Effector memory CD8-positive, alpha-beta T cell (primary cell): Measurements from ENCODE around the gene OTUB1.

ENCODE experiments used
- ATAC-seq: fragments of 150-1000 bp; cut with Tn5 transposase; replicated peaks from 2 replicates; pipeline ENCODE4 v1.10.0; 2021; ENCODE audit warnings: mild to moderate bottlenecking, moderate library complexity
- DNase-seq, 3 experiments: peaks; one replicate each; pipeline ENCODE4 v3.0.0; 2021
- H3K27ac Mint-ChIP-seq, 2 donors: one replicate each; pipeline ENCODE4 v1.8.0; 2022; ENCODE audit warnings: mild to moderate bottlenecking in 2 of 2, mixed read lengths in 2 of 2, moderate library complexity in 2 of 2
- H3K27me3 Mint-ChIP-seq, 2 donors: one replicate each; pipeline ENCODE4 v1.8.0; 2022; ENCODE audit warnings: mixed read lengths in 2 of 2
- H3K36me3 Mint-ChIP-seq: one replicate; pipeline ENCODE4 v1.8.0; 2022; ENCODE audit warnings: mild to moderate bottlenecking, moderate library complexity, mixed read lengths; ENCODE audit not compliant: insufficient read depth
- H3K4me1 Mint-ChIP-seq, 2 donors: one replicate each; pipeline ENCODE4 v1.8.0; 2022; ENCODE audit warnings: low read depth in 2 of 2, mixed read lengths in 2 of 2
- H3K4me3 Mint-ChIP-seq, 2 donors: one replicate each; pipeline ENCODE4 v1.8.0; 2022; ENCODE audit warnings: mild to moderate bottlenecking in 2 of 2, mixed read lengths in 2 of 2, moderate library complexity in 2 of 2
- H3K9me3 Mint-ChIP-seq, 2 donors: one replicate each; pipeline ENCODE4 v1.8.0; 2022; ENCODE audit warnings: mixed read lengths in 2 of 2

OTUB1 gene

DNA sequence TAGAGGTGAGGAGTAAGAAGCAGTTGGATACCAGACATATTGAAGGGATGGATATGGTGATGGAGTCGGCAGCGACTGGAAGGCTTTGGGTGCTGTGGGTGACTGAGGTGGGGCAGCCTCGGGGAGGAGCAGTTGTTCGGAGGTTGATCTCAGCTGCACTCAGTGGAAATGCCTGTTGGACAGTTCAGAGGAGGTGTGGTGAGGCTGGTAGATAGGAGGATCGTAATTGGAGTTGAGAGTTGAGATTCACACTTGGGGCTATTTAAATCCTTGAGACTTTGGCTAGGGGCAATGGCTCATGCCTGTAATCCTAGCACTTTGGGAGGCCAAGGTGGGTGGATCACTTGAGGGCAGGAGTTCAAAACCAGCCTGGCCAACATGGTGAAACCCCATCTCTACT is 6.9 kb downstream of the OTUB1 start:
- DNase-seq (no peak), ATAC-seq (no peak)
- H3K27me3 Mint-ChIP-seq, result no peaks in the 10 kb centered on the region
- peak overlapping the region in 1 of 2 donors; percentile 75 for H3K27ac Mint-ChIP-seq
- no peak overlapping the region for H3K4me3 Mint-ChIP-seq
- H3K4me1 Mint-ChIP-seq, result peaks cover 21 to 30% of the 10 kb centered on the region in 2 donors
- no peaks in the 10 kb centered on the region for H3K9me3 Mint-ChIP-seq
- H3K36me3 Mint-ChIP-seq, result peaks cover 67% of the 10 kb centered on the region

DNA sequence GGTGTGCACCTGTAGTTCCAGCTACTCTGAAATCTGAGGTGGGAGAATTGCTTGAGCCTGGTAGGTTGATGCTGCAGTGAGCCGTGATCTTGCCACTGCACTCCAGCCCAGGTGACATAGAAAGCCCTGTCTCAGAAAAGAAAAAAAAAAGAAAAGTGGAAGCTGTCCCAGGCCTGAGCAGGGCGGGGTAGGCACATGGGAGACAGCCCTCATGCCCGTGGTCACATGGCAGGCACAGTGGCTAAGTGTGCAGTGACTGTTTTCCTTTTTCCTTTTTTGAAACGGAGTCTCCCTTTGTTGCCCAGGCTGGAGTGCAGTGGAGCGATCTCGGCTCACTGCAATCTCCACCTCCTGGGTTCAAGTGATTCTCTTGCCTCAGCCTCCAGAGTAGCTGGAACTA is 7.8 kb downstream of the OTUB1 start:
- H3K4me1 Mint-ChIP-seq, result peaks cover 21 to 28% of the 10 kb centered on the region in 2 donors
- H3K9me3 Mint-ChIP-seq, result no peaks in the 10 kb centered on the region
- H3K4me3 Mint-ChIP-seq, result no peak overlapping the region
- H3K27me3 Mint-ChIP-seq, result no peaks in the 10 kb centered on the region
- peaks cover 66% of the 10 kb centered on the region for H3K36me3 Mint-ChIP-seq
- ATAC-seq (no peak), DNase-seq (no peak)
- H3K27ac Mint-ChIP-seq, result peak overlapping the region in 1 of 2 donors; percentile 75

DNA sequence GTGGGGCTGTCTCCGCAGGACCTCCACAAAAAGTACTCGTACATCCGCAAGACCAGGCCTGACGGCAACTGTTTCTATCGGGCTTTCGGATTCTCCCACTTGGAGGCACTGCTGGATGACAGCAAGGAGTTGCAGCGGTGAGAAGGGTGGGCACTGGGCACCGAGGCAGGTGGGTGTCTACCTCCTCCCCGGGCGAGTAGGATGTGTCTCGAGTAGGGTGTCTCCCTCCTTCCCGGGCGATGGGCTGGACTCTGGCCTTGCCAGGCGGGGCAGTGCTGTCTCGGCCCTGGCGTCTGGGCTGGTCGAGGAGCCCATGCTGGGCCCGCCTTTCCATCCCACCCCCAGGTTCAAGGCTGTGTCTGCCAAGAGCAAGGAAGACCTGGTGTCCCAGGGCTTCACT is 10.3 kb downstream of the OTUB1 start:
- H3K36me3 Mint-ChIP-seq, result peaks cover 44% of the 10 kb centered on the region
- H3K27me3 Mint-ChIP-seq, result no peaks in the 10 kb centered on the region
- no peak overlapping the region for H3K4me3 Mint-ChIP-seq
- H3K27ac Mint-ChIP-seq, result peak overlapping the region in 1 of 2 donors; percentile 41
- no peak for DNase-seq
- H3K4me1 Mint-ChIP-seq, result peaks cover 23 to 25% of the 10 kb centered on the region in 2 donors
- no peaks in the 10 kb centered on the region for H3K9me3 Mint-ChIP-seq
- ATAC-seq, result no peak

DNA sequence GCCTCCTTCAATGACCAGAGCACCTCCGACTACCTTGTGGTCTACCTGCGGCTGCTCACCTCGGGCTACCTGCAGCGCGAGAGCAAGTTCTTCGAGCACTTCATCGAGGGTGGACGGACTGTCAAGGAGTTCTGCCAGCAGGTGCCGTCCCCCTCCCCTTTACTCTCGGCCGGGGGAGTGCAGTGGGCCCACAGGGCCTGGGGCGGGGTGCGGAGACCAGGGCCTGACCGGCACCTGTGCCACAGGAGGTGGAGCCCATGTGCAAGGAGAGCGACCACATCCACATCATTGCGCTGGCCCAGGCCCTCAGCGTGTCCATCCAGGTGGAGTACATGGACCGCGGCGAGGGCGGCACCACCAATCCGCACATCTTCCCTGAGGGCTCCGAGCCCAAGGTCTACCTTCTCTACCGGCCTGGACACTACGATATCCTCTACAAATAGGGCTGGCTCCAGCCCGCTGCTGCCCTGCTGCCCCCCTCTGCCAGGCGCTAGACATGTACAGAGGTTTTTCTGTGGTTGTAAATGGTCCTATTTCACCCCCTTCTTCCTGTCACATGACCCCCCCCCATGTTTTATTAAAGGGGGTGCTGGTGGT is 11.0 kb downstream of the OTUB1 start:
- no peak overlapping the region for H3K4me3 Mint-ChIP-seq
- H3K4me1 Mint-ChIP-seq, result peaks cover 21 to 23% of the 10 kb centered on the region in 2 donors
- ATAC-seq (no peak), DNase-seq (no peak)
- H3K9me3 Mint-ChIP-seq, result no peaks in the 10 kb centered on the region
- peak overlapping the region in 1 of 2 donors; percentile 70 for H3K27ac Mint-ChIP-seq
- H3K36me3 Mint-ChIP-seq, result peaks cover 38% of the 10 kb centered on the region
- no peaks in the 10 kb centered on the region for H3K27me3 Mint-ChIP-seq

DNA sequence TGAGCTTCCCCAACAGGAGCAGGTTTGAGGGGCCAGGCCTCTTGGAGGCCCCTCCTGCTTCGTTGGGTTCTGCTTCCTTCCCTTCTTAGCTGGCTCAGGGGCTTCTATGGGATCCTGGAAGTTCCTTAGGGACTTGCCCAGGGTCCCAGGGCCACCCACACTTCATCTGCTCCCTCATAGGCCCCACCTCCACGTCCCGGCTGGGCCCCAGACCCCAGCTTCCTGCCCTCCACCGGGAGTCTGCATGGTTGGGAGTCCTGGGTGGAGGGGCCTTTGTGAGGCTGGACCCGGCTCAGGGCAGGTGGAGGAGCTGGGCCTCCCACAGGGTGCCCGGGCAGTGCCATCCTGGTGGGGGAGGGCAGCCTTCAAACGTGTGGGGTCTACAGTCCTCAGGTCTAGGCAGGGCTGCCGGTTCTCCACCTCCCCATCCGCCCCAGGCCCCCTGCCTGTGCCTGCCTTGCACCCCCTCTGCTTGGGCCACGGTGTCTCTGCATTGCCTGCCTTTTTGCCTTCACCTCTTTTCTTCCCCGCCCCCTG is 11.6 kb downstream of the OTUB1 start:
- Mint-ChIP-seq H3K36me3 (peaks cover 36% of the 10 kb centered on the region), H3K4me3 (peak overlapping the region in 1 of 2 donors; percentile 72), H3K27me3 (no peaks in the 10 kb centered on the region), H3K4me1 (peaks cover 21 to 23% of the 10 kb centered on the region in 2 donors), H3K27ac (peak overlapping the region; percentile 58 to 70), H3K9me3 (no peaks in the 10 kb centered on the region)
- DNase-seq (no peak), ATAC-seq (no peak)

DNA sequence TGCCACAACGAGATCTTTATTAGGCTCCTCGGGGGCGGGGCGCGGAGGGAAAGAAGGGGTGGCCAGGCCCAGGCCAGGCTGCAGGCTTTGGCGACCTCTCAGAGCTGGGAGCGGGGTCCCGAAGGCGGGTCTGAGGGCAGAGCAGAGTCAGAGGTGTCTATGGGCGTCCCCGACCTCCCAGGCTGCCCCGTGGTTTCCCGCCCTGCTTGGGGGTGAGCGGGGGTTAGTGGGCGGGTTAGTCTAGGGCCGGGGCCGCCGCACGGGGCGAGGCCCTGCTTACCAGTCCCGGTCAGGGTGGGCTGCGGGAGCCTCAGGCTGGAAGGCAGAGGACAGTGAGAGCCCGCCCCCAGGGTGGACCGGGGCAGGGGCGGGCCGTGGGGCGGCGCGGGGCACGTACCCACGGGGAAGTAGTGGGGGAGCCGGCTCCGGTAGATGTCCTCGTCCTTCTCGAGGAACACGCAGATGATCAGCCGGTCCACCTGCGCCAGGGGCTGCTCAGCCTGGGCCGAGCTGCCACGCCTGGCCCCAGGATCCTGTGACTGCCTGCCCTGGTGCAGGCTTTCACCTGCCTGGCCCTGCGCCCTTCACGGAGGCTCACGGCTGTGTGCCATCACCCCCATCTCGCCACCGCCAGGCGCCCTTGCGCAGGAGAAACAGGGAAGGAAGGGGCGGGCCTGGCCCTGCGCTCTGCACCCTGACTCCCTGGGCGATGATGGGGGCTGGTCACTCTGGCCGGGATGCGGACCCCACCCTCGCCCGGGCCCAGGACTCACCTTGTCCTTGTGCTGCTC is 12.5 kb downstream of the OTUB1 start:
- peaks cover 27% of the 10 kb centered on the region for H3K36me3 Mint-ChIP-seq
- DNase-seq (no peak), ATAC-seq (no peak)
- no peaks in the 10 kb centered on the region for H3K27me3 Mint-ChIP-seq
- peak overlapping the region; percentile 58 to 70 for H3K27ac Mint-ChIP-seq
- no peaks in the 10 kb centered on the region for H3K9me3 Mint-ChIP-seq
- peak overlapping the region; percentile 69 to 72 for H3K4me3 Mint-ChIP-seq
- peaks cover 21 to 23% of the 10 kb centered on the region in 2 donors for H3K4me1 Mint-ChIP-seq

DNA sequence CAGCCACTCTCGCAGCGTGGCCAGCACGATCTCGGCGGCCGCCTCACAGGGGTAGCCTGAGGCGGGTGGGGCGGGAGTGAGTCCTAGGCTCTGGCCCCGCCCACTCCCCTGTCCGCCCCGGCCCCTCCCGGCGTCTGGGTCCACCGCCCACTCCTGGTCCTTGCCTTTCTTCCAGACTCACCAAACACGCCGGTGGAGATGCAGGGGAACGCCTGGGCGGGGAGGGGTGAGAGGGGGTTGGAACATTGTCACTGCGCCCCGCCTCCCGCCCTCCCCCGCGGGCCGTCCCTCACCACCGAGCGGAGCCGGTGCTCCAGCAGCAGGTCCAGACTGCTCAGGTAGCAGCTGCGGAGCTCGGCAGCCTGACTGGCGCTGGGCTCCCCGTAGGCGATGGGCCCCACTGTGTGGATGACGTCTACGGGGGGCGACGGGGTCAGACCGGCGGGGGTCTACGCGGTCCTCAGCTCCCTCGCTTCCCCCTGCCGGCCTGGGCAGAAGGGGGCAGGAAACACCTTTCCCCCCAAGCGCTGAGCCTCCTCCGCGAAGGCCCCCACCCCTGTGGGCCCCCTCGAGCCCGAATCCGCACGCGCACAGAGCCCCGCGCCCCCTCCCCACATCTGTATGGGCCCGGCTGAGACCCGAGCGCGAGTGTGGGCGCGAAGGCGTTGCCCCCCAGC is 13.2 kb downstream of the OTUB1 start:
- Mint-ChIP-seq H3K27me3 (no peaks in the 10 kb centered on the region), H3K9me3 (no peaks in the 10 kb centered on the region), H3K4me1 (peaks cover 20 to 21% of the 10 kb centered on the region in 2 donors), H3K36me3 (peaks cover 20% of the 10 kb centered on the region), H3K27ac (peak overlapping the region in 1 of 2 donors; percentile 26), H3K4me3 (peak overlapping the region; percentile 69 to 72)
- DNase-seq (peak; percentile 44 to 53 (median 46)), ATAC-seq (peak; percentile 60)

DNA sequence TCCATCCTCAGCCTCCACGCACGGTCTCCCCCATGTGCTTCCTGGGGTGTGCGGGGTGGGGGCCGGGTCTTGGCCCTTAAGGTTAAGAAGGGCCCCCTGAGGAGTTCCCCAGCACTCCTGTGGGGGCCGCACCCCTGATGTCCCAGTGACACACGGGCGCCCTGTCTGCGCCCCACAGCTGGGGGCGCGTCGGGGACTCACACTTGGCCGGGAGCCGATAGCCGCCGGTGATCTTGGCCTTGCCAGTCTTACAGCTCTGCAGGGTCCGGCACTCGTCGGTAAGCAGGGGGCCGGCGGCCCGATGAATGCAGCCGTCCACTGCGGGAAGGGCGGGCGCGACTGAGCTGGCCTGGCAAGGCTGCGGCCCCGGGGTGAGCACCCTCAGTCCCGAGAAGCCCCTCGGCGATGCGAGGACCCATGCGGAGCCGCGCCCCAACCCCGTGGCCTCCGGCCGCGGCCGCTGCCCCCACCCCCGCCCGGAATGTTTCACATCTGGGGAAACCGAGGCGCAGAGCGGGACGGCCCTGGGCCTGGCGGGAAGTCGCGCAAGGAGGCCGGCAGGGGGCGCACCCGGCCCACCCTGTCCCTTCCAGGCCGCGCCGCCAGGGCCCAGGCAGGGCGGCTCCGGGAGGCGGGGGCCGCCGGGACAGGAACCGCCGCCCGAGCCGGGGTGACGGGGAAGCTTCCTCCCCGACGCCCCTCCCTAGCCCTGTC is 13.9 kb downstream of the OTUB1 start:
- no peaks in the 10 kb centered on the region for H3K9me3 Mint-ChIP-seq
- peak; percentile 84 for ATAC-seq
- no peaks in the 10 kb centered on the region for H3K27me3 Mint-ChIP-seq
- peaks cover 19 to 21% of the 10 kb centered on the region in 2 donors for H3K4me1 Mint-ChIP-seq
- peak; percentile 58 to 71 (median 70) for DNase-seq
- H3K4me3 Mint-ChIP-seq, result peak overlapping the region; percentile 69 to 72
- peak overlapping the region in 1 of 2 donors; percentile 26 for H3K27ac Mint-ChIP-seq
- peaks cover 15% of the 10 kb centered on the region for H3K36me3 Mint-ChIP-seq

DNA sequence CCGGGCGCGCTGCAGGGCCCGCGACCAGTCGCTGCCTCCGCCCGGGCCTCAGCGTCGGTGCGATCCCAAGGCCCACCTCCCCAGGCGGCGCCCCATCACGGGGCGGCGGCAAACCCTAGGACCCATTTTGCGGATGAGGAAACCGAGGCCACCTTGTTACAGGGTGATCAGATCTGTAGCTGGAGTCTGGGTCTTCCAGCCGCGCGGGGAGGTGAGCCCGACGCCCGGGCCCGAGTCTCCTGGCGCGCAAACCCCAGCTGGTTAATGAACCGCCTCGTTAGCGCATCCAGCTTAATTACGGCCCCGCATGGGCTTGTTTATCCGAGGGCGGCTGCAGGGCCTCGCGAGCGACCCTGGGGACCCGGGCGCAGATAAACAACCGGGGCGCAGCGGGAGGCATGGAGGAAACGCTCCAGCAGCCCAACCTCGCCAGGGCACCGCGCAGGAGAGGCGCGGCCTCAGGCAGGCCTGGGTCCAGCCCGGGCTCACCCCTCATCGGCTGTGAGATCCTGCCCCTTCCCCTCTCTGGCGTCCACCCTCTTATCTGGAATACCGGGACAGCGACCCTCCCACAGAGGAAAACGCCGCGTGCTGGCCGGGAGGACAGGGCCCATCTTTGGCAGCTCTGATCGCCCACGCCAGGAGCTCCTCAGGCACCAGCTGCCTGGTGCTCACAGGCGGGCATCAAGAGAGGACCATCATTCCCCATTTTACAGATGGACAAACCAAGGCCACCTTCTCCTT is 14.7 kb downstream of the OTUB1 start:
- Mint-ChIP-seq H3K27ac (peak overlapping the region in 1 of 2 donors; percentile 46), H3K36me3 (peaks cover 11% of the 10 kb centered on the region)
- ATAC-seq, result no peak

DNA sequence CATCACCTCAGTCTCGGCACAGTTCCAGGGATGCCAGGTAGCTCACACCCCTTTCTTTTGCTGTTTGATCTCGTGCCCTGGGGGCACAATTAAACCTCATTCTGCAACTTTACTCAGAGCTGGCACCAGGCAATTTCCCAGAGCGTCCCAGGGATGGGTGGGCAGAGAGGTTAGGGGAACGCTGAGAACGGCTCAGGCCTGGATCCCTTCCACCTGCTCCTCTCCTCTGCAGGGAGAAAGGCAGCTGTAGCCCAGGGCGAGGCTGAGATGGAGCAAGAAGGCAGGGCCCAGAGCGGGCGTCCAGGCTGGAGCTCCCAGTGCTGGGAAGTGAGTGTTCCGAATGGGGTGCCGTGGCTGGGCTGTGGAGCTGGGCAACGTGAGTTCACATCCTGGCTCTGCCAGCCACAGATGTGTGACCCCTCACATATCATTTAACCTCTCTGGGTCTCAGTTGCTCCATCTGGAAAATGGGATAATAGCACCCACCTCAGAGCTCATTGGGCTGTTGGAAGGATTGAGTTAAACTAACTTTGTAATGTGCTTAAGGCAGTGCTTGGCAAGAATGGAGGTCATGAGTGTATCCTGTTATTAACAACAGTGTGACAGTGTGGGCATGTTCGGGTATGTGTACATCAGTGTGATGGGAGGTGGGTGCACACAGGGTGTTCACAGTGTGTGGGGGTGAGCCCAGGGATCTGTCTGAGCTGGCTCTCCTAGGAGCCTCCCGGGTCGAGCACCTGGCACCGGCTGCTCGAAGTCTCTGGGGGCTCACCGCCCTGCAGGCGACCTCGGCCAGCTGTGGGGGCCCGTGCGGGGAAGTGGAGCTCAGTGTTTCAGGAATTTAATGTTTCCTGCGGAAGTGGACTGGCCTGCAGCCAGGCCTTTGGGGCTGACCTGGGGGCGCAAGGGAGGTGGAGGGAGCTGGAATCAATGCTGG is 15.5 kb downstream of the OTUB1 start:
- Mint-ChIP-seq H3K27me3 (peaks cover 6 to 10% of the 10 kb centered on the region in 2 donors), H3K4me1 (peaks cover 15 to 23% of the 10 kb centered on the region in 2 donors), H3K4me3 (peak overlapping the region; percentile 27 to 62), H3K36me3 (peaks cover 6% of the 10 kb centered on the region), H3K9me3 (no peaks in the 10 kb centered on the region), H3K27ac (peak overlapping the region in 1 of 2 donors; percentile 46)
- ATAC-seq (no peak), DNase-seq (no peak)

More for the DNA sequence above, 14.7 kb downstream of the OTUB1 start:
- no peak for DNase-seq
- H3K4me1 Mint-ChIP-seq, result peaks cover 15 to 21% of the 10 kb centered on the region in 2 donors
- peak overlapping the region; percentile 62 to 69 for H3K4me3 Mint-ChIP-seq
- H3K9me3 Mint-ChIP-seq, result no peaks in the 10 kb centered on the region
- H3K27me3 Mint-ChIP-seq, result peaks cover 0 to 1% of the 10 kb centered on the region in 2 donors

DNA sequence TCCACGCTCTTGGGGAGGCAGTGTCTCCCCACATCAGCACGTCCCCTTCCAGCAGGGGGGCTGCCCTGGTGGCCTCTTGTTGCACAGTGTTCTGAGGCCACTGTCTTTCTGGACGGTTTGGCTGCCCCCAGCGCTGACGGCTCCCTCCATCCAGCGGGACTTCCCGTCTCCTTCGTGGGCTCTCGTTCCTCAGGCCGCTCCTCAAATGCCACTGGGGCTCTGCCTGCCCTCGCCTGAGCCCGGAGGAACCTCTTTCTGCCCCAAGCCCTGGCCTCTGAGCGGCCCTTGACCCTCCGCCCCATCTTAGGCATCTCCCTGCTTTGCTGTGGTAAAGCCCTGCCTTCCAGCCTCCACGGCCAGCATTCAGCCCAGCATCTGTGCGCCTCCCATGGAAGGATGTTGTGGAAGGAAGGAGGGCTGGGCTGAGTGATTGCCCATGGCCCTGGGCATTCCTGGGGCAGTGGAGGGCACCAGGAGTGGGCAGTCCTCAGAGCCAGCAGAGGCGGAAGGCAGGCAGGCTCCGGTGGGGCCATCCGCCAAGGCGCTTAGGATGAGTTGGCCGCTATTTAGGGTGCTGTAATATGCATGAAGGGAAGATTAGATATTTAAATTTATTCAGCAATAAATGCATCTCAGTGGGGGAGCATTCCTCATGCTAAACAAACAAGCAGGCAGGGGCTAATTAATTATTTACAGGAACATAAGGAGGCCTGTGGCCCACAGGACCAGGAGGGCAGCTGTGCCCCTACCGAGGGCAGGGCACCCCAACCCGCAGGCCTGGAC is 17.8 kb downstream of the OTUB1 start:
- no peaks in the 10 kb centered on the region for H3K9me3 Mint-ChIP-seq
- no peak overlapping the region for H3K27ac Mint-ChIP-seq
- H3K4me1 Mint-ChIP-seq, result peaks cover 18 to 22% of the 10 kb centered on the region in 2 donors
- H3K4me3 Mint-ChIP-seq, result no peak overlapping the region
- H3K36me3 Mint-ChIP-seq, result no peaks in the 10 kb centered on the region
- H3K27me3 Mint-ChIP-seq, result peaks cover 22 to 30% of the 10 kb centered on the region in 2 donors
- ATAC-seq (no peak), DNase-seq (no peak)
